ENCODE data around the gene SAP25. TPM values are rescaled to one million over a fixed set of nuclear protein-coding genes. Genes with fewer than 3 reads are reported as not detected.

SAP25 gene
- total RNA-seq, 1 experiment from 2014 or later = 2.0 TPM

DNA sequence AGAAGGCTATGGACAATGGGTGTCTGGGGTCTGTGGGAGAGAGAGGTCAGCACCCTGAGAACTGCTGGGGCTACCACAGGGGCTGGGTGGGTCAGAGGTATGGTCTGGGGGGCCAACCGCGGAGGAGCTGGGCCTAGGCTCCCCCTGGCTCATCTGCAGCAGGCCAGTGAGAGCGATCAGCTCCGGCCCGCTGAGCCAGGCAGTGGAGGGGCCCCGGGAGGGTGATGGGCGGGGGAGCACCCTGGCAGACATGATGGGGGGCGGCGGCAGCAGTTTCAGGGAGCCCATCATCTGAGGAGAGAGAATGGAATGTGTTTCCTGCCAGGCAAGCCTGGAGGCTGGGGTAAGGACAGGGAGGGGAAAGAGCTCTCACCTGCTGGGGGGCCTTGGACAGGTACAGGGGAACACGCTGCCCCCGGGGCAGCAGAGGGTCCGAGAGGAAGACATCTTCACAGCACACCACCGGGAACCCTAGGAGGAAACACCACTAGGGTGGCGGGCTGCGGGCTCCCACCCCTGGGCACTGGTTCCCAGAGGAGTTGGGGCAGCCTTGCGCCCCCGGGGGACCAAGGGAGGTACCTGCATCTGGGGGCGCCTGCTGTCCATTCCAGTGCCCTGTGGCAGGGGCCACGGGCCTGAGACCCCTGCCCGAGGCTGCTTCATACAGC, 1.3 kb downstream of the SAP25 start:
- DNase-seq = no peak
- Mint-ChIP-seq H3K27ac (ENCODE audit: unreplicated experiment) (peak overlapping the region; percentile 85), H3K4me1 (ENCODE audit: low read depth, unreplicated experiment) (peaks cover 8% of the 10 kb centered on the region), H3K9me3 (ENCODE audit: unreplicated experiment) (no peaks in the 10 kb centered on the region), H3K36me3 (ENCODE audit: insufficient read depth, unreplicated experiment) (peaks cover 92% of the 10 kb centered on the region), H3K4me3 (ENCODE audit: unreplicated experiment) (peak overlapping the region; percentile 49), H3K27me3 (ENCODE audit: insufficient read depth, unreplicated experiment) (no peaks in the 10 kb centered on the region)
- intact Hi-C loops (cut with micrococcal nuclease; ENCODE audit: unreplicated experiment) = no loop called here
- no TSS peak for BruUV-seq (replicated peaks)
- TF ChIP-seq, protein P1, sequence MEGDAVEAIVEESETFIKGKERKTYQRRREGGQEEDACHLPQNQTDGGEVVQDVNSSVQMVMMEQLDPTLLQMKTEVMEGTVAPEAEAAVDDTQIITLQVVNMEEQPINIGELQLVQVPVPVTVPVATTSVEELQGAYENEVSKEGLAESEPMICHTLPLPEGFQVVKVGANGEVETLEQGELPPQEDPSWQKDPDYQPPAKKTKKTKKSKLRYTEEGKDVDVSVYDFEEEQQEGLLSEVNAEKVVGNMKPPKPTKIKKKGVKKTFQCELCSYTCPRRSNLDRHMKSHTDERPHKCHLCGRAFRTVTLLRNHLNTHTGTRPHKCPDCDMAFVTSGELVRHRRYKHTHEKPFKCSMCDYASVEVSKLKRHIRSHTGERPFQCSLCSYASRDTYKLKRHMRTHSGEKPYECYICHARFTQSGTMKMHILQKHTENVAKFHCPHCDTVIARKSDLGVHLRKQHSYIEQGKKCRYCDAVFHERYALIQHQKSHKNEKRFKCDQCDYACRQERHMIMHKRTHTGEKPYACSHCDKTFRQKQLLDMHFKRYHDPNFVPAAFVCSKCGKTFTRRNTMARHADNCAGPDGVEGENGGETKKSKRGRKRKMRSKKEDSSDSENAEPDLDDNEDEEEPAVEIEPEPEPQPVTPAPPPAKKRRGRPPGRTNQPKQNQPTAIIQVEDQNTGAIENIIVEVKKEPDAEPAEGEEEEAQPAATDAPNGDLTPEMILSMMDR (IDR thresholded peaks at IDR 0.05; ENCODE audit: insufficient read depth in 1 of 2, low read depth in 1 of 2, low read length in 1 of 2, severe bottlenecking in 1 of 2, unreplicated experiment in 1 of 2) = no peak
- Histone ChIP-seq H3K9me3 (no peaks in the 10 kb centered on the region), H3K27me3 (replicated peaks; ENCODE audit: control insufficient read depth, insufficient read depth, low read length) (no peaks in the 10 kb centered on the region), H3K4me3 (ENCODE audit: low read depth, low read length) (no peak overlapping the region), H3K4me1 (peaks cover 30% of the 10 kb centered on the region), H3K36me3 (ENCODE audit: control insufficient read depth, insufficient read depth, low read length) (peaks cover 2% of the 10 kb centered on the region; the same call in 1 of the 2 replicates)
- CTCF ChIA-PET = interaction anchor here (0.5 to 1.4 kb wide), 3 partner anchors 13 to 16 kb away, joined by 3 to 7 read pairs (median 3); partner anchors contain the start of genes FBXO24 and LRCH4
- POLR2A ChIA-PET = interaction anchor here (0.6 kb wide), 1 partner anchor 87 kb away, joined by 4 read pairs; no protein-coding TSS in a partner anchor

DNA sequence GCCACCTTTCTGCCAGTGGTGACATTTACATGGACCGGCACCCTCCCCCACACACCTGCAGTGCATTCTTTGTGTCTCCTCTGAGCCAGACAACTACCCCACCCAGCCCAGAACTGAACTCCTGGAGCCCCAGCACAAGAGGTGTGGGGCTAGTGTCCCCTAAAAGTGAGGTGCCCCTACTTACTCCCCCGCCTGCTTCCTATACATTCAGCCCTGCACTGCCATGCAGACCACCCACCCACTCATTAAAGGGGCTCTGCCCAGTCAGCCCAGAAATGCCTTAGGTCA, 1.9 kb downstream of the SAP25 start:
- Mint-ChIP-seq H3K27ac (ENCODE audit: unreplicated experiment) (peak overlapping the region; percentile 85), H3K9me3 (ENCODE audit: unreplicated experiment) (no peaks in the 10 kb centered on the region), H3K36me3 (ENCODE audit: insufficient read depth, unreplicated experiment) (peaks cover 93% of the 10 kb centered on the region), H3K27me3 (ENCODE audit: insufficient read depth, unreplicated experiment) (no peaks in the 10 kb centered on the region), H3K4me1 (ENCODE audit: low read depth, unreplicated experiment) (peaks cover 10% of the 10 kb centered on the region), H3K4me3 (ENCODE audit: unreplicated experiment) (peak overlapping the region; percentile 49)
- ChIA-PET POLR2A (interaction anchor here (1.4 kb wide), 1 partner anchor 14 kb away, joined by 22 read pairs; the partner anchor contains the start of genes FBXO24 and LRCH4), CTCF (interaction anchor here (1.3 to 1.4 kb wide), 2 partner anchors 13 to 14 kb away, joined by 3 to 7 read pairs; partner anchors contain the start of genes FBXO24 and LRCH4)
- peak in 1 of 2 experiments; percentile 57 for DNase-seq
- H3K36me3 ChIP-seq (ENCODE audit: control insufficient read depth, insufficient read depth, low read length) = peaks cover 2% of the 10 kb centered on the region; the same call in 1 of the 2 replicates
- H3K27me3 ChIP-seq (replicated peaks; ENCODE audit: control insufficient read depth, insufficient read depth, low read length) = no peaks in the 10 kb centered on the region
- peaks cover 30% of the 10 kb centered on the region for H3K4me1 ChIP-seq
- BruUV-seq (replicated peaks) = no TSS peak
- intact Hi-C loops (cut with micrococcal nuclease; ENCODE audit: unreplicated experiment) = no loop called here
- TF ChIP-seq, protein P1 (IDR thresholded peaks at IDR 0.05; ENCODE audit: insufficient read depth in 1 of 2, low read depth in 1 of 2, low read length in 1 of 2, severe bottlenecking in 1 of 2, unreplicated experiment in 1 of 2) = no peak
- H3K9me3 ChIP-seq = no peaks in the 10 kb centered on the region
- no peak overlapping the region for H3K4me3 ChIP-seq (ENCODE audit: low read depth, low read length)

DNA sequence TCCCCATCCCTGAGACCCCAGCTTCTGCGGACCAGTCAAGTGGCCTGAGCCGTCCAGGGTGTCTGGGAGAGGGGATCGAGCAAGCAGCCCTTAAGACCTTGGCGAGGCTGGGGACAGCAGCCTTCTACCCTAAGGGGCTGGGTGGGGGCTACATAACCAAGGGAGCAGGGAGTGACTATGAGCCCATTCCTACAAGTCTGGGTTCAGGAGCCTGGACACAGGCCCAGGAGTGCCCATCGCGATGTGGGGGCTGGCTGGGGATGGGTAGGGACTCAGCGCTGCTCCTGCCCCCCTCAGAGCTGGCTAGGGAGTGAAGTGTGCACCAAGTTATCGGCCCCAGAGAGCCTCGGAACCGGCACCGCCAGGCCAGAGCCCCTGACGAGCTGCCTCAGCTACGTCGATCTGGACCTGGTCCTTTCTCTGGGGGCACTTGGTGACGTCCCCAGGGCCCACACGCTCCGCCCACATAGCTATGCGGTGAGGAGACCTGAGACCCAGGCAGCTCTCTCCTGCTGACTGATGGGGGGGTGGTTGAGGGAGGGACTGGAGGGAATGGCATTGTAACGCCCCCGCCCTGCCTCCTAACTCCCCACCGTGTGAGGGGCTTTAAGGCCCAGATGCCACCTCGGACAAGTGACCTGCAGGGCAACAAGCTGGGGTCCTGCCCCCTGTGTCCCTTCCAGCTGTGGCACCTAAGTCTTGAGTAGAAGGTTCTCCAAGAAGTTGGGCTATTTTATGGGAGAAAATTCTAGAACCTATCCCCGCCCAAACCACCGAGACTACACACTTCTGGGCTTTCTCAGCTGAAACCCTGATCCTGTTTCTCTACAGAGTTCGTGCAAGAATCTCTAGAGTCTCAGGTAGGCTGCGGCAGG, 2.5 kb downstream of the SAP25 start:
- Mint-ChIP-seq H3K27me3 (ENCODE audit: insufficient read depth, unreplicated experiment) (no peaks in the 10 kb centered on the region), H3K4me1 (ENCODE audit: low read depth, unreplicated experiment) (peaks cover 15% of the 10 kb centered on the region), H3K36me3 (ENCODE audit: insufficient read depth, unreplicated experiment) (peaks cover 89% of the 10 kb centered on the region), H3K4me3 (ENCODE audit: unreplicated experiment) (no peak overlapping the region), H3K9me3 (ENCODE audit: unreplicated experiment) (no peaks in the 10 kb centered on the region), H3K27ac (ENCODE audit: unreplicated experiment) (peak overlapping the region; percentile 85)
- TF ChIP-seq, protein P1 (IDR thresholded peaks at IDR 0.05; ENCODE audit: insufficient read depth in 1 of 2, low read depth in 1 of 2, low read length in 1 of 2, severe bottlenecking in 1 of 2, unreplicated experiment in 1 of 2) = peak in 1 of 2 experiments; percentile 2
- no TSS peak for BruUV-seq (replicated peaks)
- peak in 1 of 2 experiments; percentile 53 for DNase-seq
- intact Hi-C loops (cut with micrococcal nuclease; ENCODE audit: unreplicated experiment) = no loop called here
- ChIA-PET CTCF (interaction anchor here (0.6 to 1.4 kb wide), 4 partner anchors 12 to 148 kb away, joined by 3 to 7 read pairs (median 3); partner anchors contain the start of genes FBXO24 and LRCH4), POLR2A (interaction anchor here (0.6 to 1.4 kb wide), 3 partner anchors 11 to 416 kb away, joined by 4 to 22 read pairs (median 5); partner anchors contain the start of genes FBXO24 and LRCH4)
- no peaks in the 10 kb centered on the region for H3K27me3 ChIP-seq (replicated peaks; ENCODE audit: control insufficient read depth, insufficient read depth, low read length)
- no peaks in the 10 kb centered on the region for H3K9me3 ChIP-seq
- H3K36me3 ChIP-seq (ENCODE audit: control insufficient read depth, insufficient read depth, low read length) = no peaks in the 10 kb centered on the region; the same call in 1 of the 2 replicates
- H3K4me3 ChIP-seq (ENCODE audit: low read depth, low read length) = no peak overlapping the region
- H3K4me1 ChIP-seq = peaks cover 32% of the 10 kb centered on the region

All from Caco-2 (cell line).